ENCODE results near the gene RHBDL3. TPM values are rescaled to one million over a fixed set of nuclear protein-coding genes. Genes with fewer than 3 reads are reported as not detected.

RHBDL3 gene
- total RNA-seq, 4 donors from 2014 or later: 0.27 to 0.64 TPM; not detected in 2

- TF ChIP-seq POLR2A (IDR thresholded peaks at IDR 0.05): no peak
- no peak for TF ChIP-seq EP300 (IDR thresholded peaks at IDR 0.05; ENCODE audit: low read depth)
- TF ChIP-seq POLR2AphosphoS5 (IDR thresholded peaks at IDR 0.05): no peak
- H3K27ac ChIP-seq: no peak overlapping the region
- H3K4me1 ChIP-seq: no peaks in the 10 kb centered on the region
- 42% methylated on average over 4 of the region's 4 CpGs; no CpG with 5 or more reads in 1 of the 2 donors for WGBS, 2 donors (ENCODE audit: low coverage in 1 of 2)
- H3K36me3 ChIP-seq: no peaks in the 10 kb centered on the region
- H3K27me3 ChIP-seq: peaks cover 20% of the 10 kb centered on the region
- no peaks in the 10 kb centered on the region for H3K9me3 ChIP-seq
- in situ Hi-C loops (cut with MboI; ENCODE audit: low pct_ligation_motif_present in 1 of 4, low pct_unique_long_range_greater_than_20kb in 1 of 4, low sequenced_read_pairs in 3 of 4) (no loop called here), intact Hi-C loops (cut with DNase I; ENCODE audit: low total_unique reads) (no loop called here)
- H3K4me3 ChIP-seq: no peak overlapping the region
- DNase-seq: no peak
Observed at GRCh38 chr17:32276171-32276601, 10.6 kb downstream of the RHBDL3 start.

GRCh38 chr17:32277284-32277683 is 11.7 kb downstream of the RHBDL3 start:
- H3K27ac ChIP-seq: no peak overlapping the region
- no peaks in the 10 kb centered on the region for H3K4me1 ChIP-seq
- WGBS, 2 donors (ENCODE audit: low coverage in 1 of 2): 74% methylated on average over 6 of the region's 6 CpGs; no CpG with 5 or more reads in 1 of the 2 donors
- intact Hi-C loops (cut with DNase I; ENCODE audit: low total_unique reads) (no loop called here), in situ Hi-C loops (cut with MboI; ENCODE audit: low pct_ligation_motif_present in 1 of 4, low pct_unique_long_range_greater_than_20kb in 1 of 4, low sequenced_read_pairs in 3 of 4) (no loop called here)
- H3K4me3 ChIP-seq: no peak overlapping the region
- H3K36me3 ChIP-seq: no peaks in the 10 kb centered on the region
- TF ChIP-seq EP300 (IDR thresholded peaks at IDR 0.05; ENCODE audit: low read depth) (no peak), POLR2A (IDR thresholded peaks at IDR 0.05) (no peak), CTCF (IDR thresholded peaks at IDR 0.05) (no peak)
- H3K9me3 ChIP-seq: no peaks in the 10 kb centered on the region
- peaks cover 11% of the 10 kb centered on the region for H3K27me3 ChIP-seq
- DNase-seq: no peak

GRCh38 chr17:32278815-32279214 is 13.2 kb downstream of the RHBDL3 start:
- DNase-seq: no peak
- TF ChIP-seq CTCF (IDR thresholded peaks at IDR 0.05): no peak
- no peak for TF ChIP-seq EP300 (IDR thresholded peaks at IDR 0.05; ENCODE audit: low read depth)
- TF ChIP-seq POLR2AphosphoS5 (IDR thresholded peaks at IDR 0.05): no peak
- no peak for TF ChIP-seq POLR2A (IDR thresholded peaks at IDR 0.05)
- intact Hi-C loops (cut with DNase I; ENCODE audit: low total_unique reads): no loop called here
- no peaks in the 10 kb centered on the region for H3K27me3 ChIP-seq
- in situ Hi-C loops (cut with MboI; ENCODE audit: low pct_ligation_motif_present in 1 of 4, low pct_unique_long_range_greater_than_20kb in 1 of 4, low sequenced_read_pairs in 3 of 4): no loop called here
- WGBS, 2 donors (ENCODE audit: low coverage in 1 of 2): 89% methylated on average over 2 of the region's 2 CpGs; no CpG with 5 or more reads in 1 of the 2 donors
- no peak overlapping the region for H3K27ac ChIP-seq
- H3K4me3 ChIP-seq: no peak overlapping the region
- no peaks in the 10 kb centered on the region for H3K4me1 ChIP-seq
- no peaks in the 10 kb centered on the region for H3K36me3 ChIP-seq
- H3K9me3 ChIP-seq: no peaks in the 10 kb centered on the region

- 40 to 86% methylated on average over 1 to 21 of the region's 21 CpGs for WGBS, 2 donors (ENCODE audit: low coverage in 1 of 2)
- in situ Hi-C loops (cut with MboI; ENCODE audit: low pct_ligation_motif_present in 1 of 4, low pct_unique_long_range_greater_than_20kb in 1 of 4, low sequenced_read_pairs in 3 of 4) (no loop called here), intact Hi-C loops (cut with DNase I; ENCODE audit: low total_unique reads) (no loop called here)
- no peak for TF ChIP-seq EP300 (IDR thresholded peaks at IDR 0.05; ENCODE audit: low read depth)
- no peak for TF ChIP-seq POLR2A (IDR thresholded peaks at IDR 0.05)
- no peak for TF ChIP-seq POLR2AphosphoS5 (IDR thresholded peaks at IDR 0.05)
- no peak for TF ChIP-seq CTCF (IDR thresholded peaks at IDR 0.05)
- no peaks in the 10 kb centered on the region for H3K36me3 ChIP-seq
- no peak overlapping the region for H3K4me3 ChIP-seq
- no peak for DNase-seq
- peaks cover 3% of the 10 kb centered on the region for H3K27me3 ChIP-seq
- no peaks in the 10 kb centered on the region for H3K4me1 ChIP-seq
- H3K9me3 ChIP-seq: no peaks in the 10 kb centered on the region
- no peak overlapping the region for H3K27ac ChIP-seq
Observed at GRCh38 chr17:32279891-32280716, 14.5 kb downstream of the RHBDL3 start.
